Brain microvascular endothelial cell (primary cell): Measurements from ENCODE around the gene ROR1.

Experiments
- DNase-seq: peaks from one replicate; pipeline ENCODE4 v3.0.0-alpha.2; 2020
- H3K27ac ChIP-seq: fragments of 250-450 bp; sonication (Bioruptor Pico); 2 replicates; pipeline ENCODE4 v1.5.1; 2020; ENCODE audit warnings: mild to moderate bottlenecking, moderate library complexity
- H3K27me3 ChIP-seq: fragments of 250-450 bp; sonication (Bioruptor Pico); replicated peaks from 2 replicates; pipeline ENCODE4 v1.5.1; 2020; ENCODE audit warnings: mild to moderate bottlenecking
- H3K36me3 ChIP-seq: fragments of 250-450 bp; sonication (Bioruptor Pico); replicated peaks from 2 replicates; pipeline ENCODE4 v1.5.1; 2020; ENCODE audit warnings: mild to moderate bottlenecking
- H3K4me3 ChIP-seq: 2 replicates; pipeline ENCODE4 v1.5.1; 2011; ENCODE audit warnings: low read depth, mild to moderate bottlenecking, control low read depth, low read length, moderate library complexity
- in situ Hi-C: cut with HindIII; loops from 2 replicates; pipeline ENCODE4 v1.10.0; 2017; ENCODE audit warnings: low sequenced_read_pairs, low pct_ligation_motif_present
- TF ChIP-seq, protein P1 (sequence below): IDR thresholded peaks from 2 replicates; pipeline ENCODE4 v1.5.1; 2011; ENCODE audit warnings: low read depth, mild to moderate bottlenecking, moderate library complexity, low read length, control low read depth, inconsistent platforms; ENCODE audit errors: missing control alignments

The ROR1 gene

DNA sequence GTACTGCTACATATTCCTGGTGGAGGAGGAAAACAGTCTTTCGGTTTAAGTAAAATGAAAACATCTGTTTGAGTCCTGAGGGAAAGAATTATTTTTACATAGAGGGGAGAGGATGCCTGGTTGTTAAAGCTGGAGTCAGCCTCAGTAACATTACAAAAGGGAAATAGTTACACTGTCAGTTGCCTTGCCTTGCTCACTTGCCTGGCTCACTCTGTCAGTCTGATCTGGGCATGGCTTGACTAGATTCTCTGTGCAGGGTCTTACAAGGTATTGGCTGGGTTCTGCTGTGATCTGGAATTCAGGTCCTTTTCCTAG lies 421.2 kb downstream of the ROR1 start:
- TF ChIP-seq, protein P1, sequence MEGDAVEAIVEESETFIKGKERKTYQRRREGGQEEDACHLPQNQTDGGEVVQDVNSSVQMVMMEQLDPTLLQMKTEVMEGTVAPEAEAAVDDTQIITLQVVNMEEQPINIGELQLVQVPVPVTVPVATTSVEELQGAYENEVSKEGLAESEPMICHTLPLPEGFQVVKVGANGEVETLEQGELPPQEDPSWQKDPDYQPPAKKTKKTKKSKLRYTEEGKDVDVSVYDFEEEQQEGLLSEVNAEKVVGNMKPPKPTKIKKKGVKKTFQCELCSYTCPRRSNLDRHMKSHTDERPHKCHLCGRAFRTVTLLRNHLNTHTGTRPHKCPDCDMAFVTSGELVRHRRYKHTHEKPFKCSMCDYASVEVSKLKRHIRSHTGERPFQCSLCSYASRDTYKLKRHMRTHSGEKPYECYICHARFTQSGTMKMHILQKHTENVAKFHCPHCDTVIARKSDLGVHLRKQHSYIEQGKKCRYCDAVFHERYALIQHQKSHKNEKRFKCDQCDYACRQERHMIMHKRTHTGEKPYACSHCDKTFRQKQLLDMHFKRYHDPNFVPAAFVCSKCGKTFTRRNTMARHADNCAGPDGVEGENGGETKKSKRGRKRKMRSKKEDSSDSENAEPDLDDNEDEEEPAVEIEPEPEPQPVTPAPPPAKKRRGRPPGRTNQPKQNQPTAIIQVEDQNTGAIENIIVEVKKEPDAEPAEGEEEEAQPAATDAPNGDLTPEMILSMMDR = no peak
- H3K27me3 ChIP-seq = no peaks in the 10 kb centered on the region
- in situ Hi-C loops = no loop called here
- H3K4me3 ChIP-seq = no peak overlapping the region
- no peak for DNase-seq
- no peak overlapping the region for H3K27ac ChIP-seq
- H3K36me3 ChIP-seq = no peaks in the 10 kb centered on the region

DNA sequence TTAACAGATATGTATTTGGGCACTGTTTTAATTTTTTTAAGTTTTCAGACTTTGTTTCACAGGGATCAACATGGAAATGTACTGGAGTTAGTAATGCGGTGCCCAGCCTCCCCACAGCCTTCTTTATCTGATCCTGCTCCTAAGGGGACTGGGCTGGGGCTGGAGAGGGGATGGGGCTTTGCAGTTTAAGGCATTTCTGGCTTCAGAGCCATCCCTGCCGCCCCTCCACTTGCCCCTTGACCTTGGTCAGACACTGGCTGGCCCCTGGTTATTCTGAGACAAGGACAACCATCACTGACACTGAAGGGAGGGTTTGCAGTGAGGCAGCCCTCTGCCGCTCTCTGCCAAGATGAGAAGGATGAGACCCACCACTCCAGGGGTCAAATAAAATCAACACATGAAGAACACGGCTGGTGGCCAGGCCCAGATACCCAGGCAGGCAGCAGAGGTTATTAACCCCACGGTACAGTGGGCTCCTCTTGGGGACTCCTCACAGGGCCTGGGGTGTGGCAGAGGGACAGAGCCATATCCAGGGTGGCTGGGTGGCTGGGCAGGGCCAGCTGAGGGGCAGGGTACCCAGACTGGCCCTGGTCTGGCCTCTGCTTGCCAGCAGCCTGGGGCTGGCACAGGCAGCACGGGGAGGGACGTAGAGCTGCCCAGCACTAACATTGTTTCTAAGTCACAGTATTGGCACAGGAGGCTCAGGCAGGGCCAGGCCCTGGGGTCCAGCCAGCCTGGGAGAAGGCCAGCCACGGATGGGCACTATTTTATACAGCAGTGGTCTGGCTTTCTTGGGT lies 422.5 kb downstream of the ROR1 start:
- DNase-seq = no peak
- Histone ChIP-seq H3K27ac (no peak overlapping the region), H3K27me3 (no peaks in the 10 kb centered on the region), H3K4me3 (no peak overlapping the region), H3K36me3 (no peaks in the 10 kb centered on the region)
- TF ChIP-seq, protein P1 = no peak
- in situ Hi-C loops = no loop called here

DNA sequence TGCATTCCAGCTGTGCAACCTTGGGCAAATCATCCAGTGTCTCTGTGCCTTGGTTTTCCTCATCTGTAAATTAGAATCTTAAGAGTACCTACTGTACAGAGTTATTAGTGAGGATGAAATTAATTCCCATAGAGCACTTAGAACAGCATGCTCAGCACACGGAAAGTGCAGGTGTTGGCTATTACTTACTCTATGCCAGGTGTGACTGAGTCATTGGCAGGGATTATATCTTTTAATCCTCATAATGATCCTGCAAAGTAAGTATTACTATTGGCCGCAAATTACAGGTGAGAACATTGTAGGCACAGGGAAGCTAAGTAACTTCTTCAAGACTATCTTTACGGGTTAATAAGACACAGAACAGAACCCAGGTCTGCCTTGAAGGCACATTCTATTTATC lies 423.3 kb downstream of the ROR1 start:
- Histone ChIP-seq H3K36me3 (no peaks in the 10 kb centered on the region), H3K4me3 (no peak overlapping the region), H3K27me3 (no peaks in the 10 kb centered on the region), H3K27ac (no peak overlapping the region)
- in situ Hi-C loops = no loop called here
- TF ChIP-seq, protein P1 = no peak
- no peak for DNase-seq

DNA sequence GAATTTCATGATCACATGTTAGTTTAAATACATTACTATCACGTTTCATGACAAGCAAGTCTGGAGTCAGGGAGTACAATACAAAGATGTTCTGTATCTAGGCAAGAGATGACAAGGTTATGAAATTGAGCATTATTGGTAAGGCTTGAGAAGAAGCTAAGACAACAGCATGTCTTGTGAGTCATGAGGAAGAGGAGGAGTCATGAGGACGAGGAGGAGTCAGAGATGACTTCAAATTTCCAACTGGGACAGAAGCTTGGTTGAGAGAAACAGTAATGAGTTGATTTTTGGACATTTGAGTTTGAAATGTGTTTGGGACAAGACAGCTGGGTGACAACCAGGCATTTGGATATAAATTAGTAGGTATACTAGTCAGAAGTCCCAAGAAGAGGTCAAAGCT lies 425.3 kb downstream of the ROR1 start:
- TF ChIP-seq, protein P1 = no peak
- Histone ChIP-seq H3K36me3 (no peaks in the 10 kb centered on the region), H3K27ac (no peak overlapping the region), H3K4me3 (no peak overlapping the region), H3K27me3 (no peaks in the 10 kb centered on the region)
- peak; percentile 17 for DNase-seq
- in situ Hi-C loops = no loop called here

DNA sequence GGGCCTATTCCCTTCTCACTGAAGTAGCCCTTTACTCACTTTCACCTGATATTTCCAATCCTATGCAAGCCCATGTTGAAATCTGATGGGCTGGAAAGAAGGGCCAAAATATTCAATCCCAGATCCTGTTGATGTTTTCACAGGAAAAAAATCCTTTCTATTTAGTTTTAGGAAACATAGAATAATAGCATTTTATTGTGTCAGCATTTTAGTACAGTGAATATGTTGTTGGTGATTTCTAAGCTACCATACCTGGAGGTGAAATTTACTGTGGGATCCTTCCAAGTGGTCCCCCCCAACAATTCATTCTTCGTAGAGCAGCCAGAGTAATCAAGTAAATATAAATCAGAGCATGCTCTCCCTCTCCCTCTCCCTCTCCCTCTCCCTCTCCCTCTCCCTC lies 426.2 kb downstream of the ROR1 start:
- TF ChIP-seq, protein P1 = no peak
- in situ Hi-C loops = no loop called here
- no peaks in the 10 kb centered on the region for H3K27me3 ChIP-seq
- no peak overlapping the region for H3K27ac ChIP-seq
- DNase-seq = no peak
- no peaks in the 10 kb centered on the region for H3K36me3 ChIP-seq
- H3K4me3 ChIP-seq = no peak overlapping the region

DNA sequence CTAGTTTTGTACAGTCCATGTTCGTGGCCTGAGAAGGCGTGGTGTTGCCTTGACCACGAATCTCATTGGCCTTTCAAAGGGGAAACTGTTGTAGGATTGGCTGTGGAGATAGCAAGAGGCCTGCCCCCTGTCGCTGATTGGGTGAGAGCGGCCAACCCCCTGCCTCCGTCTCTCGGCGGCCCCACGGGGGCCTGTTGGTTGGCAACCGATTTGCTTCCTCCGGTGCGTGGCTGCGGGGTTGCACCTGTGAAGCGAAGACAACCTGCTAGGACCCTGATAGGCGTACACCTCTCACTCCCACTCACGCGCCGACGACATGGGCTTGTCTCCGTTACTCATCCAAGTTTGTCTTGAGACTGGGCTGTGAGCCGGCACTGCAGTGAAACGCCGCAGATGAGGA lies 429.6 kb downstream of the ROR1 start, which contains the start of gene UBE2U:
Gene UBE2U, plus strand, starts transcription at position 204 of the 400 bp plus-strand sequence. CDS start 428 bp downstream, outside the sequence.
- Histone ChIP-seq H3K27ac (no peak within 1 kb of the TSS), H3K4me3 (no peak within 1 kb of the TSS), H3K36me3 (no peaks in the 10 kb centered on the region), H3K27me3 (no peaks in the 10 kb centered on the region)
- in situ Hi-C loops = no loop called here
- TF ChIP-seq, protein P1 = no peak
- DNase-seq = no peak
